GM11168 (cell line): ENCODE measurements around the gene TSHZ2.

Source experiments
- in situ Hi-C: fragments of 300-500 bp; cut with MboI; formaldehyde crosslinking; loops from one replicate; pipeline ENCODE4 v1.12.0; 2022; ENCODE audit warnings: low sequenced_read_pairs; ENCODE audit not compliant: unreplicated experiment

The TSHZ2 gene

DNA sequence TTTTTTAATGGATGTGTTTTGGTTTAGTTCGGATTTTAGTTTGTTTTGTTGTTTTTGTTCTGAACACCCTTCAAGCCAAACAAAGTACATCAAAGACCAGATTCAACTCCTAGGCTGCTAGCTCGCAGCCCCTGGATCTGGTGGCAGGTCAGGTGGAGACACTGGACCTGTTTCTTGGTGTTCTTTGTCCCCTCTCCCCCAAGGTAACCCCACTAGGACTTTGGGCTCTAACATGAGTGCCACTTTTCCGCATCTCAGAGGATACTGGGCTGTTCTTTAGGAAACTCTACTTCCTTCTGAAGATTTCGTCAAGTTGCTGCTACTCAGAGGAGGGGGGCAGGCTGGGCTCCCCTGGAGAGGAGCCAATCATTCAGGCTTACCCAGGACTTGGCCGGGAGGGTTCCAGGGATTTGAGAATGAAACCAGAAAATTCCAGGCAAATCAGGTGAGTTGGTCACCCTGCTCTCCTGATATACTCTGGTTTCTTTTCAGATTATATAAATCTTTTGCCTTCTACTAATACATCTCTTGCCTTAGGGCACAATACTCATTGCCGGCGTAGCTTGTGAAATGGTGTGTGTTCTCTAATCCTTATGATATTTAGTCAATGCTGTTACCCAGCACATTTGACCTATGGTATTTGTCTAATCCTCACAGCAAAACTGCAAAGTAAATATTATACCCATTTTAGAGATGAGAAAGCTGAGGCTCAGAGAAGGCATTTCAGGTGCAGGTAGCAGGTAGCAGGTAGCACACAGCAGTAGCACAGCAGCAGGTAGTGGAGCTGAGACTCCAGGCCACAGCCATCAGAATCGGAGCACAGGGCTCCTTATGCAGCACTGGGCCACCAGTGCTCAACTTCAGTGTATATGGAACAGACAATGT is 291.6 kb downstream of the TSHZ2 start:
- in situ Hi-C loops: no loop called here

DNA sequence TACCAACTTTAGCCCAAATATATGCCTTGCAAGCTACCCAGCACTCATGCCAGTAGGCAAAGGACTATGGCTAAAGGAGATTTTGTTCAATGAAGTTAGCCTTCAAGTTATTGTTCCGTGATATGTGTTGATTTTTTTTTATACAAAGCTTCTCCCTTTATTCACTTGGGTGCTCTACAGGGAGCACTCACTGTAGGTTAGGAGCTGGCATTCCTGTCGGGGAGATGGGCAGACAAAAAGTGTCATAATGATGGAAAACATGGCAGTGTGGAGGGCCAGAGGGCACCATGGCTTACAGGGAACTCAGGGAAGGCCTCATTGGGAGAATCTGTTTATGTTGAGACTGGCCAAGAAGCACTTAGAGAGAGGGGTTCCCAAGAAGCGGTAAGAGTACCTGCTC is 292.4 kb downstream of the TSHZ2 start:
- in situ Hi-C loops: no loop called here

DNA sequence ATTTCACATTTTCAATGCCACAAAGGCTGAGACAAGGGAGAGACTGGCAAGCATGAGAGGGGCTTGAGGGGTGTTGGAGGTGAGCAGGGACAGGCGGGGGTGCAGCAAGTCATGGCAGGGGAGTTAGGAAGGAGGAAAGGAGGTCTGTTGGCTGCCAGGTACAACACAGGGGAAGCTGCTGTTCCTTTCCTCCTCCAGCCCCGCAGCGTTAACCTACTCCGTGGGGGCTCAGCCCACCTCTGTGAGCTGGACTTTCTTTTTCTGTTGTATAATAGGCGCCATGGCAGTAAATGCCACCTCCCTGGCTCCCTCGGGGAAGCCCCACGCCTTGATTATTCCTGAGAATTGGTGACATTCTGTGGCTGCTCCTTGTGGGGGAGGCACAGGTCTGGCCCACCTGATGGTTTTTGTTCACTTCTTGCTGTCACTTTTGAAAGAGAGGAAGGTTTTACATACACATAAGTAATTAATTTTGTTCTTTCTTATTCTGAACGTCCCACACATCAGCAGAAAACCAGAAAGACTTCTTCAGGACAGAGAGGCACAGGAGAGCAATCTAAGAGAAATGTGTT is 293.2 kb downstream of the TSHZ2 start:
- in situ Hi-C loops: no loop called here

DNA sequence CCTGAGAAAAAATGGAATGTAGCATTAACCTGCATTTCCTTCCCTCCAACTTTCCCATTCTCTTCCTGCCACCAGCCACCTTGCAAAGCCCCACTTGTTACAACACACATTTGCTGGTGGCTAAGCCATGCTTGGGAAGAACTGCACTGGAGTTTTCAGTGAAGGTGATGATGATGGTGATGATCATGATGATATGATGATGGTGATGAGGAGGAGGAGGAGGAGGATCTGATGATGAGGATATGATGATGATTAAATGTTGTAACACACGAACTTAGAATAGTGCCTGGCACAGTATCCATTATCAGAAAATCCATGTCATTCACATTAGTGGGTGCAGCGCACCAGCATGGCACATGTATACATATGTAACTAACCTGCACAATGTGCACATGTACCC is 297.2 kb downstream of the TSHZ2 start:
- in situ Hi-C loops: no loop called here

DNA sequence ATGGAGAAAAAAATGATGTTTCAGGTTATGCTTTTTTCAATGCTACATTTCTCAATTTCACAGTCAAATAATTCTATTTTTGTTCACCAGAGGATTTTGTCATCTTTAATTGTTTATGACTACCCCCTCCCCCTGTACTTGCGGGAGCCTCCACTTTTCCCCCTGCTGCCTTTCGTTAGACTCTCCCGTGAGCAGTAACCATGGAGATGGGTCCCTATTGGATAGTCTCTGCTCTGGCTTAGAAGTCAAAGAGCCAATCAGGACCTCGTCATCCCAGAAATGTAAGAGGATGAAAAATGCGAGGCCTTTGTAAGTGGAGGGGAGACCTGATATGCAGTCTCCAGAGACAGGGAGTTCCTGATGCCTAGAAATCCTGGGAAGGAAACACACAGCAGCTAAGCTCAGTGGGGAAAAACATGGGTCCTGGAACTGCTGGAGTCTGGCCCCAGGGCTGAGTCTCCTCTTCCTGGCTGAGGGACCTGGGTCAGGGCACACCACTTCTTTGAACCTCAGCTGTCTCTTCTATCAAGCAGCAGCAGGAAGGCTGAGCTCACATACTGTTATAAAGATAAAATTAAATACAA is 298.7 kb downstream of the TSHZ2 start:
- in situ Hi-C loops: no loop called here

DNA sequence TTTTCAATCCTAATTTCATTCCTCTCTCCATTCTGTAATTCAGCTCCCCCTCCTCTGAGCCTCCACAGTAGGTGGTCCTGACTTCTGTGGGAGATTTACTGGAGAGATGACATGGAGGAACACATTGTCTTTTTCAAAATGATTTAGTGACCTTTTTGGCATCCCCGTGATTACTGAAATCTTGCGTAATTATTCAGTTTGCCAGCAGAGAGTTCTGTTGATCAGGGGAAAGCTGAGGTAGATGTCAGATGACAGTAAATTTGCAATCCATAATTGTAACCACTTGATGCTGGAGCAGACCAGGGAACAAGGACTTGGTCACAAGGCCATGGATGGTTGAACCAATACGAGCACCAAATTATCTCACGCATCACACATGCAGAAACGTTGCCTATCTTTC is 302.2 kb downstream of the TSHZ2 start:
- in situ Hi-C loops: no loop called here

DNA sequence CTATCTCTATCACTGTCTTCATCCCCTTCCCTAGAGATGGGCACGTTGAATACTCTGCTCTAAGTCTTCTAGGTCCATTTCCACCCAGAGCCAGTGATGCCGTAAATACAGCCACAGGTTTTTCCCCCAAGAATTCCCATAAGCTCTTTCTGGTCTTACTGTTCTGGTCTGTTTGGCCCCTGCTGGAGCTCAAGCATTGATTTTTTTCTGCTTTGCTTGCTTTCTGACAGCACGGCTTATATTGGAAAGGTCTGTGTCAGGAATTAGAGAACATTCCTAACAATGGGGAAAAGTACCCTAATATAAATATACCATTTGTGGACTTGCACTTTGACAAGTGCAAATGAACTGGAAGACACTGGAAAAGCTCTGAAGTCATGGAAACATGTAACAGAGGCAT is 302.6 kb downstream of the TSHZ2 start:
- in situ Hi-C loops: no loop called here

DNA sequence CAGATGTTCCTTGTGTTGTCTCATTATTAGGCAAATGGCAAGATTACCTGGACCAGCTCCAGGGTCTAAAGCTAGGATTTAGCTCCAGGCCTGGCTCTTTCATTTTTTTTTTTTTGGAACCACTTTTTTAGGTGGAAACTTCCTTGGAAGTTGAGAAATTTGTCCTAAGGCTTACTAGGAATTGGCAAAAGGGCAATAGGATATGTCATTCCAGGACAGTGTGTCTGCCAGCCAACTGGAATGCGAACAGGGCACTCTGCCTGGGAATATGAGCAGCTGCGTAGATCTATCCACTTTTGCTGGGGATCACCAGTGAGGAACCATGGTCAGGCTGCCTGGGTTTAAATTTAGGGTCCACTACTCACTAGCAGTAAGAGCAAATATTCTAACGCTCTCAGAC is 304.0 kb downstream of the TSHZ2 start:
- in situ Hi-C loops: no loop called here

DNA sequence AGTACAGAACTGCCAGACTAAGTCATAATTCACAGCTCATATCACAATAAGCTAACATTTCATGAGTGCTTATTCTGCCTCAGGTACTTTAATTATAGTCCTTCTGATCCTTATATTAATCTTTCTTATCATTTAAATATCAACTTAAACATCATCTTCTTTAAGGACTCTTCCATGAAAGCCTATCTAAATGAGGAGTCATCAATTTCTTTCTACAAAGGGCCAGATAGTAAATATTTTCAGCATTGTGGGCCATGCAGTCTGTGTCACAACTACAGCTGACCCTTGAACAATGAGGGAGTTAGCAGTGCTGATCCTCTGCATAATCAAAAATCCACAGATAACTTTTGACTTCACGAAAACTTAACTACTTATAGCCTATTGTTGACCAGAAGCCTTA is 306.4 kb downstream of the TSHZ2 start:
- in situ Hi-C loops: no loop called here

DNA sequence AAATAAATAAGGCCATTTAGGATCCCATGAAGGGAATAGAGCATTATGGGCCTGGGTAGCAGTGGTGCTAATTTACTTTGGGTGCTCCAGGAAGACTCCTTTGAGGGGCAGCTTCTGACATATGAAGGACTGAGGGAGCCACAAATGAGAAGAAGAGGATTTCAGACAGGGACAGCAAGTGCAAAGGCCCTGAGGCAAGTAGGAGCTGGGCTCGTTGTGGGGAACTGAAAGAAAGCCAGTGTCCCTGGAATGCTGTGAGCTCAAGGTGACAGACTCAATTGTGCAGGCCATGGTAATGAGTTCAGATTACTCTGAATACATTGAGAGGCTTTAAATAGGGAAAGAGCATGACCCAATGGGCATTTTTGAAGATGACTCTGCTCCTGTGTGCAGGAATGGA is 307.6 kb downstream of the TSHZ2 start:
- in situ Hi-C loops: no loop called here

DNA sequence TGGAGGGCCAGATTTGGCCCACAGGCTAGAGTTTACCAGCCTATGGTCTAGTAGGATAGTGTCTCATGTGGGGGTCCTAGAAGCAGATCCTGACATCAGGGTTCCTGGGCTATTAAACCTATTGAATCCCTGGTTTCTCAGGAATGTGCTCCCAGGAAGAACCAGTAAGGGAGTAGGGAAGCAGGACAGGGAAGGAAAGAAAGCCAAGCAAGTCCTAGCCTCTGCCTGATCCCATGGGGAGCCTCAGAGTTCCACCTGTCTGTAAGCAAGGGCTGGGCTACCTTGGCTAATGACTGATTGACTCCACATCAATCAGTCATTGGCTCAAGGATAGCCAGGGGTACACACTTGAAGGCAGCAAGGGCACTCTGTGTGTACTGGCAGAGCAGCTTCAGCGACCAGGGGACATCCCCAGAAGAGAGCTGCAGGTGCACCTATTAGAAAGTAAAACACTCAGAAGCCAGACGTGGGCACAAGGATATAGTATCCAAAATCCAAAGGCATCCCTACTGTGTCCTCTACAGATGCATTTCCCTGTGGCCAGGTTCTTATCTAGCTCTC is 309.5 kb downstream of the TSHZ2 start:
- in situ Hi-C loops: no loop called here

DNA sequence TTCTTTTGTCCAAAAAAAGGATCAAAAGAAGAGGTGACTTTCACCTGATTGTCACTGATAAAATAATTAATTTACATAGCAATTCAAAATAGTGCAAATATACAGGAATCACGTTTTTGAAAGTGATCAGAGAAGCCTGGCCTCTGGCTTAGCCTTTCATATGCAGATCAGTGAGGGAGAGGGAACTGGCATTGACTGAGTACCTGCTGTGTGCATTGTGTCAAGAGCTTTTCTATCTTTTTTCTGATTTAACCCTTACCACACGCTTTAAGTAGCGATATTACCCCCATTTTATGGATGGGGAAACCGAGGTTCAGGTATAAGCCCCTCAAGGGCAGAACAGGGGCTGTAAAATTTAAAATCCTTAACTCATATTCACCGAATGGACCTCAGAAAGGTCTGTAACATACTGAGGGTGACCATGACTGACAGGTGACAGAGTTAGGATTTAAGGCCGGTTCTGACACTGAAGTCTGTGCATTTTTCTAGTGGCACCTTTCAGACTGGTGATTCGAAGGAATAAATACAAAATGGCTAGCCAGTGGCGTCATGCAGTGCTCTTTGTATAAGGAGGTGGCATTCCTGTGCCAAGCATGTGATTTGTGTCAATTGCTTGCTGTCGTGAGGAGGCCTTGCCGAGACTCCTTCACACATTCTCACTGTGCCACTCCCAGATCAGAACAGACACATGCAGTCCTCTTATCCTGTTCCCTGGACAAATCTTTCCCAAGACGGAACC is 310.2 kb downstream of the TSHZ2 start:
- in situ Hi-C loops: no loop called here

DNA sequence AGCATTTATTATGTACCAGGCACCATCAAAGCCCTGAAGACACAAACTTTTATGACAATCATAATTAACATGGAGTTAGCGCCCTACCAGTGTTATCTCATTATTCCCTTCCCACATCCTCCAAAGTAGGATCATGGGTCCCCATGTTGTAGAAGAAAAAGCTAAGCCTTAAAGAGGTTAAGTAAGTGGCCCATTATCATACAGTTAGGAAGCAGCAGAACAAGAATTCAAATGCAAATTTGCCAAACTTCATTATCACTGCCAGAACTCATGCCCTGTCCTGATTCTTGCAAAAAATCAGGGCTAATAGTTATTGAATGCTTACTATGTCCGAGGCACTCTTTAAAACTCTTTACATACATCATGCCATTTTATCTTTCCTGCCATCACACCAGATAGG is 310.9 kb downstream of the TSHZ2 start:
- in situ Hi-C loops: no loop called here

DNA sequence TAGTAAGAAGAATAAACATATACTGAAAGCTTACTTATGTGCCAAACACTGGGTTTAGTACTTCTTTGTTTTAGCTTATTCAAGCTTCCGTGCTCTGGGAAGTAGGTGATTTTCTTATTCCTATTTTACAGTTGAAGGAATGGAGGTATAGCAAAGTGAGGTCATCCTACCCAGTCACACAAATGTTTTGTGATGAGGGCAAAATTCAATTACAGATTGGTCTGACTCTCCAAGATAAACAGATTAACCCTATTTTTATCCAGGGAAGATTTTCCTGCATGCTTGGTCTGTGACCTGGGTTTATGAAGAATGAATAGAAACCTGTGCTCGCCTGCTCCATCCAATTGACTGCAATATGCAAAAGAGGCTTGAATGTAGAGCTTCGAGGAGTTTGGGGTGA is 311.4 kb downstream of the TSHZ2 start:
- in situ Hi-C loops: no loop called here

DNA sequence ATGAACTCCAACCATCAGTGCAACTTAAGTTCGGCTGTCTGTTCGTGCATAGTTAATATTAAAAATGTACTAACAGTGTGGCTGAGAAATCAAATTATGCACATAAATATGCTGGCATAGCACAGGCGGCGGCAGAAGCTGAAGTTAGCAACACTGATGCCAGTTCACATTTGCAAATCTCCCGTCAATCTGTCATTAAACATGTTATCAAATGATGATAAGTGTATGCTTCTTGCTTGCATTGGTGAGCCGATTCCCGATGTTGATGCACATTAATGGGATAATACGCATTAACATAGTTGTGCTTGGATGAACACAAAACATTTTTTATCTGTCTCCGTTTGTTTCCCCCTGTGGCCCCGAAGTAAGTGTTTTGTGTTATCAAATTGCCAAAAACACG is 312.1 kb downstream of the TSHZ2 start:
- in situ Hi-C loops: no loop called here

DNA sequence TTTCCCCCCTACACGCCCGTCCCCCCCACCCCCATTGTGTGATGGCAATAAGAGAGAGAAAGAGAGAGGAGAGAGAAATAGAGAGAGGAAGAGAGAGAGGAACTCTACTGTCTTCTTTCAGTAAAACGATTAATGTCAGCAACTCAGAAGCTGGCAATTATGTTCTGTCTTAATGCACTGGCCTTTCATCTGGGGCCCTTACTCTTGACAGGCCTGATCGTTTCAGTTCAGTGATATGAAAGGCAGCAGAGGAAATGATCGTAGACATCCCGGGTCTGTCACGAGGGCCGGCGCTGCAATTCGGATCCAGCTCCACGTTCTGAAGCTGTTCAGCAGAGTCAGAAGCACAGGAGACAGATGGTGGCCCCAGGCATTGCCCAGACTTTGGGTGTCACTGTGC is 312.5 kb downstream of the TSHZ2 start:
- in situ Hi-C loops: no loop called here

DNA sequence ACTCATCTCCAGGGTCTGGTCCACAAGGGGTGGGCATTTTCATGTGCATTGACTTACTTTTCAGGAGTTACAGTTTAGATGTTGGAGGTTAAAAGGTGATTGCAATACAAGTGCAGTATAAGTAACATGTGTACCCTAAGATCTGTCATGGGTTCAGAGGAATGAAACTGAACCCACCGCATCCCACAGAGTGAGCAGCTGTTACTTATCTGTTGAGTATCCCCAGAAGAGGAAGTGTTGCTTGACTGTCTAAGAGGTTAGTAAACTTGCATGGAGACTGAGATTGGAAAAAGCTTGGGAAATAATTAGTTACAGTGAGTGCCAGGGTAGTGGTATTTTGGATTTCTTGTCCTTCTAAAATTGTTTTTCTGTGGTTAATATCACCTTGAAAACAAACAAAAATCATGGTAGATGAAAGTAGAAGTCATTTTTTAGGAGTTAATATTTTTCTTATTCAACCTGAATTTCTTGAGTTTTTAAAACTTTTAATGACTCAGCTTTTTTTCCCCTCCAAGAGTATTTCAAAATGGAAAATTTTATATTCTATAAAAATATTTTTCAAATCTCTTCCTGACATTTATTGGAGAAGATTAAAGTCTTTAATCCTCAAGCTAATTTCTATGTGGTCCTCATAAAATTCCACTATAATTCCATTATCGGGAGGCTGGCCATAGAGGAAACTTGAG is 315.3 kb downstream of the TSHZ2 start:
- in situ Hi-C loops: no loop called here

DNA sequence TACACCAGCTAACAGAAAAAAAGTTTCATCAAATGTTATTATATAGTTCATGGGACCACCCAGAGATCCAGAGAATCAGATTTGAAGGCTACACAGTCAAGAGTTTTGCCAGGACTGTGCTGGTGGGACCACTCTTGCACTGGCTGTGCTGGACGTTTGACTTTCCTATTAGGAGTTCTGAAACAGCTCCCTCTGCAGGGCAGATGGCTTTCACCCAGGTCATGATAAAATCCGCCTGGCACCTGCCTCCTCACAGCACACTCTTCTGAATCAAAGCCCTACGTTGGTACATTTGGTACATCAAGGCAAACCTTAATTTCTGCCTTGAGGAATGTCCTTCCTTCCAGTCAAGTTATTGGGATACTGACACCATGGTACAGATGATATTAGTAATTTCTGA is 319.4 kb downstream of the TSHZ2 start:
- in situ Hi-C loops: no loop called here

DNA sequence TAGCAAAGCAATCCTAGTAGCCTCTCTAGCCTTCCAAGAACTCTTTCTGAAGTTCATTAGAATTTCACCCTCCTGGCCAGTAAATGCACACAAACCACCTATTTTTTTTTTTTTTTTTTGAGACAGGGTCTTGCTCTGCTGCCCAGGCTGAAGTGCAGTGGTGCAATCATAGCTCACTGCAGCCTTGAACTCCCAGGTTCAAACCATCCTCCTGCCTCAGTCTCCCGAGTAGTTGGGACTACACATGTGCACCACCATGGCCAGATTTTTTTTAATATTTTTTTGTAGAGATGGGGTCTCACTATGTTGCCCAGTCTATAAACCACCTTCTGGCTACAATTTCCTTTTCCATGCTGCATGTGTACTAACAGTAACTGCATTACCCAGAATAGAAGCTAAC is 320.2 kb downstream of the TSHZ2 start:
- in situ Hi-C loops: no loop called here

DNA sequence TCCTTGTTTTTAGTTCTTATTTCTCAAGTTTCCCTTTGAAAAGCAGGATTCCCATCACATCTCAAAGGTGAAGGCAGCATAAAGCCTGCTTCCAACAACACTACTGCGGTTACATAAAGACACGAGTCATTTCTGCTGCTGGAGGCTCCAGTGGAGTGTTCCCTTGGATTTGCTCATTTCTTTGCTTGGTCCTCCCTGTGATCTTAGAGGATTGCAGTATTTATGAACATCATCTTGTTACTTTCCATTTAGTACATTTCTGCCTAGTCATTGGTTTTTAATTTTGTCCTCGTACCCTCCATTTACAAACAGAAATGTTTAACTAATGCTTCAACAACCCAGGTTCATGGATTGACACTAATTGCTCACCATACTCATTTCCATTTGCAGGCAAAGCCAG is 322.6 kb downstream of the TSHZ2 start:
- in situ Hi-C loops: no loop called here
